GM12878 (cell line): Measurements from ENCODE around the gene SENP7. TPM values are rescaled to one million over a fixed set of nuclear protein-coding genes. Genes with fewer than 3 reads are reported as not detected.

Experiments
- ATAC-seq: fragments of 200-7000 bp; cut with Tn5 transposase; 3 replicates; pipeline ENCODE4 v1.9.1; 2020; ENCODE audit warnings: mild to moderate bottlenecking, moderate library complexity
- BruUV-seq: library from RNA; stranded (reverse); fragments of 400-500 nt; replicated peaks from 2 replicates; lab custom pipeline; 2021; lab: Mats Ljungman, UMichigan
- CTCF ChIA-PET: fragments of 300-600 bp; sonication (Branson Sonifier 250); formaldehyde crosslinking; extraction: SDS; loops from one replicate; lab custom pipeline; 2021; ENCODE audit warnings: inconsistent platforms; lab: Yijun Ruan, JAX
- POLR2A ChIA-PET: fragments of 350-600 bp; formaldehyde crosslinking; extraction: SDS; loops from one replicate; lab custom pipeline; 2021; ENCODE audit warnings: inconsistent platforms; lab: Charles Lee
- RAD21 ChIA-PET: fragments of 300-600 bp; sonication (Branson Sonifier 250); formaldehyde crosslinking; loops from one replicate; lab custom pipeline; 2023; ENCODE audit warnings: antibody characterized with exemption; ENCODE audit not compliant: unreplicated experiment; lab: Charles Lee
- SMC1A ChIA-PET: fragments of 300-600 bp; sonication (Branson Sonifier 250); formaldehyde crosslinking; loops from one replicate; lab custom pipeline; 2023; ENCODE audit not compliant: unreplicated experiment, uncharacterized antibody; lab: Charles Lee
- DNase-seq: peaks from one replicate; pipeline ENCODE4 v3.0.0-alpha.2; 2011; ENCODE audit warnings: low read depth, low spot score
- FAIRE-seq: peaks from 3 replicates; lab custom pipeline; 2011; peaks lifted over from hg19 to GRCh38; lab: Jason Lieb, UNC
- H2AFZ ChIP-seq: 2 replicates; pipeline ENCODE4 v1.6.0; 2011; ENCODE audit warnings: low read depth, low read length, control low read depth; ENCODE audit not compliant: control insufficient read depth
- H3K27ac ChIP-seq: 2 replicates; pipeline ENCODE4 v1.5.1; 2011; ENCODE audit warnings: control low read depth; ENCODE audit not compliant: control insufficient read depth, insufficient read depth
- H3K27me3 ChIP-seq, 2 experiments: replicated peaks in 1 of 2; 2 replicates each; pipeline versions ENCODE4 v1.6.0 to v1.6.1; 2011; ENCODE audit warnings: low read length in 1 of 2; ENCODE audit not compliant: control insufficient read depth in 2 of 2, insufficient read depth in 2 of 2
- H3K36me3 ChIP-seq, 2 experiments: 2 replicates each; pipeline ENCODE4 v1.5.1; 2011; ENCODE audit warnings: low read length in 1 of 2; ENCODE audit not compliant: control insufficient read depth in 2 of 2, insufficient read depth in 2 of 2
- H3K4me1 ChIP-seq: 2 replicates; pipeline ENCODE4 v1.6.1; 2011; ENCODE audit warnings: mild to moderate bottlenecking, low read length, moderate library complexity, mixed read lengths; ENCODE audit not compliant: control insufficient read depth, insufficient read depth
- H3K4me2 ChIP-seq: 2 replicates; pipeline ENCODE4 v1.6.0; 2011; ENCODE audit warnings: control low read depth; ENCODE audit not compliant: control insufficient read depth, insufficient read depth
- H3K4me3 ChIP-seq: fragments of 200-600 bp; sonication (generic); 2 replicates; pipeline ENCODE4 v1.5.1; 2016
- H3K79me2 ChIP-seq: 2 replicates; pipeline ENCODE4 v1.6.0; 2011; ENCODE audit warnings: low read length; ENCODE audit not compliant: control insufficient read depth, insufficient read depth
- H3K9ac ChIP-seq: 2 replicates; pipeline ENCODE4 v1.8.0; 2011; ENCODE audit warnings: low read length, control low read depth, mixed read lengths; ENCODE audit not compliant: control insufficient read depth, insufficient read depth
- H3K9me3 ChIP-seq: replicated peaks from 3 replicates; pipeline ENCODE4 v1.5.1; 2011; ENCODE audit warnings: mild to moderate bottlenecking, low read length; ENCODE audit not compliant: control insufficient read depth, insufficient read depth
- H4K20me1 ChIP-seq: 2 replicates; pipeline ENCODE4 v1.6.0; 2011; ENCODE audit not compliant: control insufficient read depth, insufficient read depth
- BCL3 ChIP-seq: IDR thresholded peaks from 2 replicates; pipeline ENCODE4 v1.6.1; 2011; ENCODE audit warnings: borderline replicate concordance, low read depth, mild to moderate bottlenecking, moderate library complexity, low read length; ENCODE audit not compliant: insufficient read depth, poor library complexity, severe bottlenecking
- CBFB ChIP-seq: IDR thresholded peaks from 2 replicates; pipeline ENCODE4 v1.6.1; 2016; ENCODE audit warnings: antibody characterized with exemption, low read depth
- CHD1 ChIP-seq: IDR thresholded peaks from 2 replicates; pipeline ENCODE4 v1.6.1; 2012; ENCODE audit warnings: low read depth, low read length, improper control_type of control experiment
- EP300 ChIP-seq, 2 experiments: fragments of 150-350 bp in 1 of 2; IDR thresholded peaks; 2 replicates each; pipeline ENCODE4 v1.6.1; 2011 to 2012; ENCODE audit warnings: low read depth in 2 of 2, low read length in 2 of 2, borderline replicate concordance in 1 of 2, improper control_type of control experiment in 1 of 2, inconsistent platforms in 1 of 2; ENCODE audit not compliant: control insufficient read depth in 1 of 2
- LARP7 ChIP-seq: fragments of 450-650 bp; IDR thresholded peaks from 2 replicates; pipeline ENCODE4 v1.6.1; 2017; ENCODE audit warnings: mild to moderate bottlenecking
- NFYA ChIP-seq: IDR thresholded peaks from 2 replicates; pipeline ENCODE4 v1.6.1; 2011; ENCODE audit warnings: low read depth, mild to moderate bottlenecking, low read length, improper control_type of control experiment, borderline replicate concordance
- PKNOX1 ChIP-seq: fragments of 450-650 bp; IDR thresholded peaks from 2 replicates; pipeline ENCODE4 v1.6.1; 2016; ENCODE audit warnings: mild to moderate bottlenecking
- SIN3A ChIP-seq: IDR thresholded peaks from 2 replicates; pipeline ENCODE4 v1.6.1; 2012; ENCODE audit warnings: low read depth, low read length, improper control_type of control experiment
- ZBED1 ChIP-seq: IDR thresholded peaks from 2 replicates; pipeline ENCODE4 v1.6.1; 2016; ENCODE audit warnings: borderline replicate concordance
- in situ Hi-C: fragments of 300-500 bp; cut with MboI; formaldehyde crosslinking; loops from 9 replicates; pipeline ENCODE4 v1.14.3; 2018; ENCODE audit warnings: mixed read lengths
- intact Hi-C: fragments of 100-400 bp; cut with micrococcal nuclease; formaldehyde crosslinking; loops from one replicate; pipeline ENCODE4 v1.14.2; 2022; ENCODE audit not compliant: unreplicated experiment
- polyA plus RNA-seq, 11 experiments: library from polyadenylated mRNA; depleted of rRNA in 4 of 11; unstranded in 6 of 11; stranded (reverse) in 5 of 11; fragments of >200 nt; fragmentation: Nextera tagmentation in 4 of 11; fragmentation: Illumina TruSeq in 1 of 11; extraction: Ambion mirVana in 4 of 11; extraction: Trizol in 1 of 11; gene quantifications; 1 replicate in 1 of 11; 2 replicates in 10 of 11; pipeline versions ENCODE4 v1.2.1 to v1.2.3, GENCODE V29; 2011 to 2016; ENCODE audit warnings: inconsistent platforms in 2 of 11, missing spikeins in 2 of 11, low read depth in 1 of 11
- total RNA-seq, 4 experiments: library from RNA; depleted of rRNA in 3 of 4; stranded (reverse); fragments of >200 nt in 3 of 4; fragmentation: Illumina TruSeq in 1 of 4; extraction: Trizol in 1 of 4; gene quantifications; 2 replicates each; pipeline versions ENCODE4 v1.2.1 to v1.2.3, GENCODE V29; 2013 to 2021

SENP7 gene
- total and polyA plus RNA-seq, 10 of the 15 experiments (the other 5 are each of a cell fraction or from before 2014, with no cell fraction given): 2.6 to 14.7 (median 8.3) TPM

GRCh38 chr3:101310978-101311375 lies 202.0 kb downstream of the SENP7 start:
- DNase-seq (no peak), FAIRE-seq (no peak), ATAC-seq (no peak)
- in situ Hi-C loops: no loop called here
- no peaks in the 10 kb centered on the region; the same call in 2 of the 3 replicates for H3K9me3 ChIP-seq
- POLR2A ChIA-PET: interaction anchor here (0.7 kb wide), 1 partner anchor 115 kb away, joined by 3 read pairs; no protein-coding TSS in a partner anchor
- RAD21 ChIA-PET: no interaction called here
- H3K79me2 ChIP-seq: no peaks in the 10 kb centered on the region
- CTCF ChIA-PET: interaction anchor here (0.7 kb wide), 1 partner anchor 11 kb away, joined by 3 read pairs; no protein-coding TSS in a partner anchor
- no peak overlapping the region for H3K4me2 ChIP-seq
- intact Hi-C loops: no loop called here
- H3K4me1 ChIP-seq: no peaks in the 10 kb centered on the region
- SMC1A ChIA-PET: interaction anchor here (0.9 to 1.6 kb wide), 3 partner anchors 10 to 60 kb away, joined by 3 to 5 read pairs (median 3); partner anchors contain the start of gene IMPG2
- no peak overlapping the region for H3K27ac ChIP-seq
- H4K20me1 ChIP-seq: no peaks in the 10 kb centered on the region
- H3K9ac ChIP-seq: no peak overlapping the region
- H3K36me3 ChIP-seq: no peaks in the 10 kb centered on the region
- no peak overlapping the region for H3K4me3 ChIP-seq
- no TSS peak for BruUV-seq
- no peak for TF ChIP-seq EP300 (IDR thresholded peaks at IDR 0.05; ENCODE audit: borderline replicate concordance in 1 of 2, control insufficient read depth in 1 of 2, low read depth in 2 of 2, low read length in 2 of 2)
- TF ChIP-seq LARP7: no peak
- TF ChIP-seq ZBED1: no peak
- no peak for TF ChIP-seq CHD1
- TF ChIP-seq CBFB: no peak
- TF ChIP-seq BCL3: no peak
- no peak for TF ChIP-seq SIN3A
- no peak for TF ChIP-seq NFYA
- no peak for TF ChIP-seq PKNOX1
- H2AFZ ChIP-seq: no peak overlapping the region
- no peaks in the 10 kb centered on the region for H3K27me3 ChIP-seq
